ENCODE data around the gene BMP7.

GRCh38 chr20:57136734-57137133, 129.7 kb downstream of the BMP7 start:
- TF ChIP-seq POLR2A (IDR thresholded peaks at IDR 0.05): no peak
- no peak for TF ChIP-seq CTCF (IDR thresholded peaks at IDR 0.05)
